H9 (cell line): ENCODE data around the gene CCM2. TPM values are rescaled to one million over a fixed set of nuclear protein-coding genes. Genes with fewer than 3 reads are reported as not detected.

Experiments used
- DNase-seq: peaks from one replicate; pipeline ENCODE4 v3.0.0-alpha.2; 2017
- H2AFZ ChIP-seq: one replicate; pipeline ENCODE4 v1.6.1; 2013; ENCODE audit warnings: mild to moderate bottlenecking, low read length, control low read depth, moderate library complexity
- H2AK5ac ChIP-seq: 2 replicates; pipeline ENCODE4 v1.6.1; 2013; ENCODE audit warnings: low read length, control low read depth, mixed read lengths; ENCODE audit not compliant: insufficient read length
- H2BK120ac ChIP-seq: one replicate; pipeline ENCODE4 v1.6.1; 2013; ENCODE audit warnings: low read depth, mild to moderate bottlenecking, low read length, control low read depth, inconsistent platforms; ENCODE audit not compliant: poor library complexity, severe bottlenecking
- H2BK12ac ChIP-seq: 2 replicates; pipeline ENCODE4 v1.6.1; 2013; ENCODE audit warnings: low read length, control low read depth, mixed read lengths, low read depth; ENCODE audit not compliant: insufficient read length
- H2BK15ac ChIP-seq: 2 replicates; pipeline ENCODE4 v1.6.1; 2013; ENCODE audit warnings: low read depth, low read length, control low read depth
- H2BK20ac ChIP-seq: one replicate; pipeline ENCODE4 v1.6.1; 2013; ENCODE audit warnings: low read depth, mild to moderate bottlenecking, low read length, control low read depth, inconsistent platforms; ENCODE audit not compliant: poor library complexity, severe bottlenecking
- H2BK5ac ChIP-seq: 2 replicates; pipeline ENCODE4 v1.6.1; 2013; ENCODE audit warnings: low read length, control low read depth, mixed read lengths; ENCODE audit not compliant: insufficient read length
- H3K14ac ChIP-seq: 2 replicates; pipeline ENCODE4 v1.6.1; 2013; ENCODE audit warnings: low read length, control low read depth; ENCODE audit not compliant: insufficient read depth
- H3K18ac ChIP-seq: 2 replicates; pipeline ENCODE4 v1.6.1; 2013; ENCODE audit warnings: low read depth, mild to moderate bottlenecking, mixed read lengths, low read length, control low read depth; ENCODE audit not compliant: insufficient read length
- H3K23ac ChIP-seq: 2 replicates; pipeline ENCODE4 v1.6.1; 2013; ENCODE audit warnings: low read length, control low read depth, mixed read lengths, low read depth; ENCODE audit not compliant: insufficient read length
- H3K23me2 ChIP-seq: 2 replicates; pipeline ENCODE4 v1.6.1; 2013; ENCODE audit warnings: low read depth, mild to moderate bottlenecking, mixed read lengths, low read length, control low read depth; ENCODE audit not compliant: insufficient read length, poor library complexity, severe bottlenecking
- H3K27ac ChIP-seq: 2 replicates; pipeline ENCODE4 v1.5.1; 2013; ENCODE audit warnings: low read length, control low read depth, mixed read lengths, low read depth; ENCODE audit not compliant: insufficient read length
- H3K27me3 ChIP-seq: 2 replicates; pipeline ENCODE4 v1.6.1; 2013; ENCODE audit warnings: low read length, control low read depth, inconsistent platforms; ENCODE audit not compliant: insufficient read depth
- H3K4ac ChIP-seq: 2 replicates; pipeline ENCODE4 v1.6.1; 2013; ENCODE audit warnings: low read depth, mild to moderate bottlenecking, control low read depth, inconsistent platforms, low read length, moderate library complexity
- H3K4me1 ChIP-seq: 2 replicates; pipeline ENCODE4 v1.6.1; 2013; ENCODE audit warnings: low read length, control low read depth, inconsistent platforms; ENCODE audit not compliant: insufficient read depth
- H3K4me2 ChIP-seq: 2 replicates; pipeline ENCODE4 v1.6.1; 2013; ENCODE audit warnings: low read length, control low read depth, mixed read lengths; ENCODE audit not compliant: insufficient read length, insufficient read depth
- H3K56ac ChIP-seq: 2 replicates; pipeline ENCODE4 v1.6.1; 2013; ENCODE audit warnings: low read depth, mild to moderate bottlenecking, mixed read lengths, low read length, control low read depth; ENCODE audit not compliant: insufficient read length
- H3K79me1 ChIP-seq: 2 replicates; pipeline ENCODE4 v1.6.1; 2013; ENCODE audit warnings: low read depth, mild to moderate bottlenecking, moderate library complexity, low read length, control low read depth, inconsistent platforms; ENCODE audit not compliant: insufficient read depth, poor library complexity, severe bottlenecking
- H3K79me2 ChIP-seq: 2 replicates; pipeline ENCODE4 v1.6.1; 2013; ENCODE audit warnings: low read length, control low read depth, inconsistent platforms; ENCODE audit not compliant: insufficient read depth
- H3K9ac ChIP-seq: 2 replicates; pipeline ENCODE4 v1.6.1; 2013; ENCODE audit warnings: low read length, control low read depth, mixed read lengths; ENCODE audit not compliant: insufficient read length; ENCODE audit errors: extremely low read depth
- H3K9me3 ChIP-seq: one replicate; pipeline ENCODE4 v1.6.1; 2013; ENCODE audit warnings: low read depth, low read length, inconsistent platforms; ENCODE audit not compliant: control insufficient read depth
- H3T11ph ChIP-seq: one replicate; pipeline ENCODE4 v1.6.1; 2013; ENCODE audit warnings: mild to moderate bottlenecking, low read length, control low read depth, inconsistent platforms
- H4K20me1 ChIP-seq: one replicate; pipeline ENCODE4 v1.6.1; 2013; ENCODE audit not compliant: control insufficient read depth, insufficient read length, insufficient read depth
- H4K5ac ChIP-seq: 2 replicates; pipeline ENCODE4 v1.6.1; 2013; ENCODE audit warnings: low read depth, mild to moderate bottlenecking, mixed read lengths, low read length, control low read depth; ENCODE audit not compliant: insufficient read length
- H4K8ac ChIP-seq: replicated peaks from 2 replicates; pipeline ENCODE4 v1.6.1; 2013; ENCODE audit warnings: low read length, control low read depth, mixed read lengths, low read depth; ENCODE audit not compliant: insufficient read length
- H4K91ac ChIP-seq: 2 replicates; pipeline ENCODE4 v1.6.1; 2013; ENCODE audit warnings: low read depth, mild to moderate bottlenecking, moderate library complexity, mixed read lengths, low read length, control low read depth; ENCODE audit not compliant: insufficient read length
- H3K27ac Mint-ChIP-seq, 3 experiments: 2 replicates in 2 of 3; 3 replicates in 1 of 3; pipeline ENCODE4 v1.8.0; 2020 to 2021; ENCODE audit warnings: mixed read lengths in 3 of 3, mild to moderate bottlenecking in 1 of 3, moderate library complexity in 1 of 3
- H3K27me3 Mint-ChIP-seq: 2 replicates; pipeline ENCODE4 v1.8.0; 2021; ENCODE audit warnings: low read depth, mild to moderate bottlenecking, moderate library complexity, mixed read lengths
- H3K36me3 Mint-ChIP-seq, 3 experiments: 2 replicates in 2 of 3; 3 replicates in 1 of 3; pipeline ENCODE4 v1.8.0; 2020 to 2021; ENCODE audit warnings: low read depth in 3 of 3, mixed read lengths in 3 of 3; ENCODE audit not compliant: insufficient read depth in 1 of 3
- H3K4me1 Mint-ChIP-seq, 2 experiments: 2 replicates each; pipeline ENCODE4 v1.8.0; 2020; ENCODE audit warnings: mixed read lengths in 2 of 2
- H3K4me3 Mint-ChIP-seq, 2 experiments: 2 replicates in 1 of 2; 3 replicates in 1 of 2; pipeline ENCODE4 v1.8.0; 2020 to 2021; ENCODE audit warnings: mild to moderate bottlenecking in 2 of 2, mixed read lengths in 2 of 2, moderate library complexity in 1 of 2
- H3K9me3 Mint-ChIP-seq, 2 experiments: 2 replicates in 1 of 2; 3 replicates in 1 of 2; pipeline ENCODE4 v1.8.0; 2020; ENCODE audit warnings: mild to moderate bottlenecking in 2 of 2, mixed read lengths in 2 of 2, moderate library complexity in 1 of 2
- CTCF ChIP-seq: fragments of 200-600 bp; sonication (generic); conservative IDR thresholded peaks from 3 replicates; pipeline ENCODE4 v1.8.0; 2021; ENCODE audit warnings: antibody characterized with exemption, mild to moderate bottlenecking
- WGBS: extraction: QIAGEN DNeasy Blood & Tissue Kit; methylation state at CpG from one replicate; pipeline ENCODE4 v1.1.7; 2013; ENCODE audit warnings: missing lambda C conversion rate, low lambda C conversion rate, mixed read lengths; ENCODE audit not compliant: insufficient read length; ENCODE audit errors: extremely low coverage; 5-methylcytosine and 5-hydroxymethylcytosine counted together
- total RNA-seq: library from RNA; stranded (reverse); gene quantifications from 2 replicates; pipeline ENCODE4 v1.2.1, GENCODE V29; 2021

CCM2 gene
- total RNA-seq, 1 experiment from 2014 or later: 30.4 TPM

GRCh38 chr7:45085619-45086200 is 85.7 kb downstream of the CCM2 start:
- H3K36me3 Mint-ChIP-seq: no peaks in the 10 kb centered on the region
- H3K56ac ChIP-seq: no peak overlapping the region
- H2AK5ac ChIP-seq: no peak overlapping the region
- no peaks in the 10 kb centered on the region for H3K23me2 ChIP-seq
- DNase-seq: no peak
- no peak overlapping the region for H3K27ac ChIP-seq
- H2BK15ac ChIP-seq: no peak overlapping the region
- H3K79me1 ChIP-seq: no peaks in the 10 kb centered on the region
- H3K27me3 Mint-ChIP-seq: peaks cover 25% of the 10 kb centered on the region
- H3K23ac ChIP-seq: no peak overlapping the region
- no peaks in the 10 kb centered on the region for H3K9me3 ChIP-seq
- H2BK12ac ChIP-seq: no peak overlapping the region
- no peak overlapping the region for H3K14ac ChIP-seq
- H3K18ac ChIP-seq: no peak overlapping the region
- H3K9ac ChIP-seq: no peak overlapping the region
- H3K4me2 ChIP-seq: no peak overlapping the region
- no peaks in the 10 kb centered on the region for H3K27me3 ChIP-seq
- H2BK120ac ChIP-seq: no peak overlapping the region
- H4K20me1 ChIP-seq: no peaks in the 10 kb centered on the region
- no peaks in the 10 kb centered on the region; a peak in 1 of 5 replicates for H3K9me3 Mint-ChIP-seq
- H3K4ac ChIP-seq: no peak overlapping the region
- H3K4me1 Mint-ChIP-seq: no peaks in the 10 kb centered on the region
- no peak overlapping the region for H4K8ac ChIP-seq
- H3K27ac Mint-ChIP-seq: no peak overlapping the region; a peak in 1 of 7 replicates
- no peak overlapping the region; a peak in 1 of 5 replicates for H3K4me3 Mint-ChIP-seq
- no peak overlapping the region for H4K91ac ChIP-seq
- no peak for TF ChIP-seq CTCF
- H3K4me1 ChIP-seq: no peaks in the 10 kb centered on the region
- no peak overlapping the region for H2AFZ ChIP-seq
- no peaks in the 10 kb centered on the region for H3K79me2 ChIP-seq
- WGBS: no CpG with 5 or more reads among the region's 23 CpGs
- no peak overlapping the region for H3T11ph ChIP-seq
- no peak overlapping the region for H2BK20ac ChIP-seq
- H4K5ac ChIP-seq: no peak overlapping the region
- no peak overlapping the region for H2BK5ac ChIP-seq
